Neural progenitor cell (in vitro differentiated cells): Measurements from ENCODE around the gene PRKAG2. TPM values are rescaled to one million over a fixed set of nuclear protein-coding genes. Genes with fewer than 3 reads are reported as not detected.

Experiments used
- DNase-seq: peaks from one replicate; pipeline ENCODE4 v3.0.0-alpha.2; 2016; ENCODE audit warnings: low spot score
- H2AFZ ChIP-seq: fragments of 200-600 bp; sonication (generic); replicated peaks from 2 replicates; pipeline ENCODE4 v1.6.1; 2016; ENCODE audit warnings: antibody characterized with exemption
- H3F3A ChIP-seq: fragments of 200-600 bp; sonication (generic); 2 replicates; pipeline ENCODE4 v1.6.1; 2016; ENCODE audit warnings: antibody characterized with exemption, low read depth
- H3K27ac ChIP-seq: fragments of 200-600 bp; sonication (generic); 2 replicates; pipeline ENCODE4 v1.5.1; 2016; ENCODE audit warnings: mild to moderate bottlenecking
- H3K27me3 ChIP-seq: fragments of 200-600 bp; sonication (generic); 2 replicates; pipeline ENCODE4 v1.6.1; 2016; ENCODE audit warnings: mild to moderate bottlenecking, moderate library complexity
- H3K36me3 ChIP-seq: fragments of 200-600 bp; sonication (generic); 2 replicates; pipeline ENCODE4 v1.5.1; 2016
- H3K4me1 ChIP-seq: fragments of 200-600 bp; sonication (generic); 2 replicates; pipeline ENCODE4 v1.6.1; 2016; ENCODE audit warnings: mixed run types
- H3K4me2 ChIP-seq: fragments of 200-600 bp; sonication (generic); 2 replicates; pipeline ENCODE4 v1.6.1; 2016
- H3K4me3 ChIP-seq: fragments of 200-600 bp; sonication (generic); 2 replicates; pipeline ENCODE4 v1.5.1; 2016
- H3K79me2 ChIP-seq: fragments of 200-600 bp; sonication (generic); 2 replicates; pipeline ENCODE4 v1.6.1; 2016; ENCODE audit warnings: low read depth
- H3K9ac ChIP-seq: fragments of 200-600 bp; sonication (generic); 2 replicates; pipeline ENCODE4 v1.6.1; 2016
- H3K9me3 ChIP-seq: fragments of 200-600 bp; sonication (generic); 2 replicates; pipeline ENCODE4 v1.5.1; 2016; ENCODE audit warnings: low read depth
- H4K20me1 ChIP-seq: fragments of 200-600 bp; sonication (generic); 2 replicates; pipeline ENCODE4 v1.6.1; 2016; ENCODE audit warnings: low read depth
- H3K27ac Mint-ChIP-seq: 3 replicates; pipeline ENCODE4 v1.8.0; 2021; ENCODE audit warnings: mixed read lengths
- H3K27me3 Mint-ChIP-seq: 2 replicates; pipeline ENCODE4 v1.8.0; 2022; ENCODE audit warnings: low read depth, mild to moderate bottlenecking, inconsistent platforms, moderate library complexity, mixed read lengths; ENCODE audit not compliant: insufficient read depth
- H3K36me3 Mint-ChIP-seq: 3 replicates; pipeline ENCODE4 v1.8.0; 2021; ENCODE audit warnings: mixed read lengths
- H3K4me1 Mint-ChIP-seq: 3 replicates; pipeline ENCODE4 v1.8.0; 2021; ENCODE audit warnings: mixed read lengths
- H3K4me3 Mint-ChIP-seq: 3 replicates; pipeline ENCODE4 v1.8.0; 2021; ENCODE audit warnings: mild to moderate bottlenecking, moderate library complexity, mixed read lengths
- H3K9me3 Mint-ChIP-seq: 3 replicates; pipeline ENCODE4 v1.8.0; 2020; ENCODE audit warnings: mixed read lengths
- EZH2 ChIP-seq: fragments of 200-600 bp; sonication (generic); IDR thresholded peaks from 2 replicates; pipeline ENCODE4 v1.6.1; 2017; ENCODE audit warnings: antibody characterized with exemption, mild to moderate bottlenecking, moderate library complexity
- EZH2phosphoT487 ChIP-seq: fragments of 200-600 bp; sonication (generic); IDR thresholded peaks from 2 replicates; pipeline ENCODE4 v1.6.1; 2017; ENCODE audit warnings: antibody characterized with exemption
- total RNA-seq: library from RNA; depleted of rRNA; stranded (reverse); fragments of >200 nt; gene quantifications from 2 replicates; pipeline ENCODE4 v1.2.3, GENCODE V29; 2015; ENCODE audit warnings: low replicate concordance
- TF ChIP-seq, protein P1 (sequence below): fragments of 200-600 bp; sonication (generic); IDR thresholded peaks from 2 replicates; pipeline ENCODE4 v1.5.1; 2017; ENCODE audit warnings: antibody characterized with exemption, mild to moderate bottlenecking

PRKAG2 gene
- total RNA-seq, 1 donor from 2014 or later = 11.4 TPM

DNA sequence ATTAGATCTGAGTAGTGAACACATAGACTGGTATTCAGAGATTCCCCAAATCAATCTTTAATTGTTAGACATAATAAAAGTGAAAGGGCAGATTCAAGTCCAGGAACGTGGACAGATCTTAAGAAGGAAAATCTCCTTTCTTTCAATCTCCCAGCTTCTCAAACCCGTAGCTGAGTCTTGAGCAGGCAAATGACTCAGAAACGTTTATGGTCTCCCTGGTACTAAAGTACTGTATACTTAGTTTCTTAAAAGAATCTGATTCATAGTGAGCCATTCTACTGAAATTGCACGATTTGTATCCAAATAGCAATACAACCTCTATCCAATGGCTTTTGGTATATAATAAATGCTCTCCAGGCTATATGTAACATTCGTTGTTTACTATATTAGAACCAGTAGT lies 216.8 kb downstream of the PRKAG2 start:
- Histone ChIP-seq H4K20me1 (no peaks in the 10 kb centered on the region), H3K79me2 (no peaks in the 10 kb centered on the region), H3K27me3 (no peaks in the 10 kb centered on the region), H3K4me1 (no peaks in the 10 kb centered on the region), H3K4me3 (no peak overlapping the region), H3K9me3 (no peaks in the 10 kb centered on the region), H3K9ac (no peak overlapping the region), H2AFZ (no peak overlapping the region), H3F3A (peaks cover 4% of the 10 kb centered on the region), H3K4me2 (no peak overlapping the region), H3K36me3 (no peaks in the 10 kb centered on the region), H3K27ac (no peak overlapping the region)
- Mint-ChIP-seq H3K4me1 (peaks cover 9% of the 10 kb centered on the region), H3K27ac (no peak overlapping the region), H3K4me3 (no peak overlapping the region), H3K36me3 (no peaks in the 10 kb centered on the region), H3K9me3 (no peaks in the 10 kb centered on the region), H3K27me3 (no peaks in the 10 kb centered on the region)
- TF ChIP-seq, protein P1, sequence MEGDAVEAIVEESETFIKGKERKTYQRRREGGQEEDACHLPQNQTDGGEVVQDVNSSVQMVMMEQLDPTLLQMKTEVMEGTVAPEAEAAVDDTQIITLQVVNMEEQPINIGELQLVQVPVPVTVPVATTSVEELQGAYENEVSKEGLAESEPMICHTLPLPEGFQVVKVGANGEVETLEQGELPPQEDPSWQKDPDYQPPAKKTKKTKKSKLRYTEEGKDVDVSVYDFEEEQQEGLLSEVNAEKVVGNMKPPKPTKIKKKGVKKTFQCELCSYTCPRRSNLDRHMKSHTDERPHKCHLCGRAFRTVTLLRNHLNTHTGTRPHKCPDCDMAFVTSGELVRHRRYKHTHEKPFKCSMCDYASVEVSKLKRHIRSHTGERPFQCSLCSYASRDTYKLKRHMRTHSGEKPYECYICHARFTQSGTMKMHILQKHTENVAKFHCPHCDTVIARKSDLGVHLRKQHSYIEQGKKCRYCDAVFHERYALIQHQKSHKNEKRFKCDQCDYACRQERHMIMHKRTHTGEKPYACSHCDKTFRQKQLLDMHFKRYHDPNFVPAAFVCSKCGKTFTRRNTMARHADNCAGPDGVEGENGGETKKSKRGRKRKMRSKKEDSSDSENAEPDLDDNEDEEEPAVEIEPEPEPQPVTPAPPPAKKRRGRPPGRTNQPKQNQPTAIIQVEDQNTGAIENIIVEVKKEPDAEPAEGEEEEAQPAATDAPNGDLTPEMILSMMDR = no peak
- no peak for TF ChIP-seq EZH2
- TF ChIP-seq EZH2phosphoT487 = no peak
- no peak for DNase-seq

DNA sequence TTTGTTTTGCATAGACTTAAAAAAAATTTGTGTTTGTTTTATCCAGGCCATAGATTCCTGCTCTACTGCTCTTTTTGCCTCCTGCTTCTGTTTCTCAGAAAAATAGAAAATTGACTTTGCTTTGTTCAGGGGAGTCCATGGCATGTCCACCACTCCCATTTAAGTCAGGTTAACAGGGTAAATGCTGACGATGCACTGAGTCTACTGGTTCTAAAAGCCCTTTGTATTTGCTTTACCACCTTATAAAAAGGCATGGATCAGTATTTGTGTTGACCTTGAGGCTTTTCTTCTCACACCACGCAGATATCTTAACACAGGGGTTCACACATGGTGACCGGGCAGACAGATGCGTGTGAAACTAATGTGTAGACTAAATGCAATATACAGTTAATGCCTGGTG lies 217.7 kb downstream of the PRKAG2 start:
- DNase-seq = no peak
- Mint-ChIP-seq H3K27ac (no peak overlapping the region), H3K4me1 (peaks cover 9% of the 10 kb centered on the region), H3K36me3 (no peaks in the 10 kb centered on the region), H3K4me3 (no peak overlapping the region), H3K9me3 (no peaks in the 10 kb centered on the region), H3K27me3 (peaks cover 1% of the 10 kb centered on the region)
- TF ChIP-seq EZH2 (no peak), EZH2phosphoT487 (no peak)
- TF ChIP-seq, protein P1 = no peak
- no peak overlapping the region for H3K4me2 ChIP-seq
- H3K9me3 ChIP-seq = no peaks in the 10 kb centered on the region
- no peaks in the 10 kb centered on the region for H3K79me2 ChIP-seq
- H4K20me1 ChIP-seq = no peaks in the 10 kb centered on the region
- no peak overlapping the region for H3K4me3 ChIP-seq
- H3K9ac ChIP-seq = no peak overlapping the region
- no peak overlapping the region for H3K27ac ChIP-seq
- H2AFZ ChIP-seq = no peak overlapping the region
- H3K4me1 ChIP-seq = no peaks in the 10 kb centered on the region
- no peaks in the 10 kb centered on the region for H3K36me3 ChIP-seq
- H3F3A ChIP-seq = peaks cover 4% of the 10 kb centered on the region
- no peaks in the 10 kb centered on the region for H3K27me3 ChIP-seq

DNA sequence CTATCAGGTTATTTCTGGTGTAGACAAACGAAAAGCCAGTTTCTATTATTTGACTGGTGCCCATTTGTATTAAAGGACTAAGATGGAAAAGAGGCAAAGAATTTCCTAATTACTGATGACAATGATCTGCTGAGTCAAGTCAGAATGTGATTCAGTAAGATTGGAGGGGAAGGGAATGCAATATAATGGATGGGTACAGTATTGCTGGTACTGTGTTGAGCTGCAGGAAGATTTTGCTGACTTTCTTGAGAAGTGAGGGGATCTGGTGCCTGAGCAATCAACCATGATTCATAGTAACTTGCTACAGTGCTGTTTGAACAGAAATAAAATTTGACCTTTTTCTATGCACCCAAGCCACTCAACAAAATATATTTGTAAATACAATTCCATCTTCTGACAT lies 218.1 kb downstream of the PRKAG2 start:
- Histone ChIP-seq H3K9me3 (no peaks in the 10 kb centered on the region), H3K27ac (no peak overlapping the region), H3K36me3 (no peaks in the 10 kb centered on the region), H3K4me2 (no peak overlapping the region), H3K27me3 (no peaks in the 10 kb centered on the region), H3K79me2 (no peaks in the 10 kb centered on the region), H3K4me3 (no peak overlapping the region), H2AFZ (no peak overlapping the region), H3F3A (peaks cover 4% of the 10 kb centered on the region), H3K9ac (no peak overlapping the region), H3K4me1 (no peaks in the 10 kb centered on the region), H4K20me1 (no peaks in the 10 kb centered on the region)
- TF ChIP-seq EZH2phosphoT487 (no peak), EZH2 (no peak)
- TF ChIP-seq, protein P1 = no peak
- DNase-seq = no peak
- H3K27ac Mint-ChIP-seq = no peak overlapping the region
- peaks cover 2% of the 10 kb centered on the region for H3K27me3 Mint-ChIP-seq
- H3K4me3 Mint-ChIP-seq = no peak overlapping the region
- H3K9me3 Mint-ChIP-seq = no peaks in the 10 kb centered on the region
- no peaks in the 10 kb centered on the region for H3K36me3 Mint-ChIP-seq
- H3K4me1 Mint-ChIP-seq = peaks cover 9% of the 10 kb centered on the region

DNA sequence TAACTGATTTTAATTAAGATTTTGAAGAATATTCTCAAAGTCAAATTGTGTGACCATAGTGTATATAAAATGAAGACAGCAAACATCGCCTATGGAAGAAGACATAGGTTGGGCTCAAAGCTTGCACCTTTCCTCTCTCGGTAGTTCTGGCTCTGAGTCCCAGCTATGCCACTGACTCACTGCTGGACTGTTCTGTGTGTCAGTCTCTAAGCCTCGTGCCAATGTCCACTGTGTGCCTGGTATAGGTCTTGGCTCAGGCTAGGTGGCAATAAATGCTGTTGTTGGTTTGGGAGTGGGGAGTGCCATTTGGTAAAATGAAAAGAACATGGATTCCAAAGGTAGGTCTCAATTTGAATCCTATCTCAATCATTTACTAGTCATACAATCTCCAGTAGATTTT lies 219.7 kb downstream of the PRKAG2 start:
- no peaks in the 10 kb centered on the region for H3K36me3 Mint-ChIP-seq

More for the DNA sequence above, 219.7 kb downstream of the PRKAG2 start:
- Histone ChIP-seq H3K27ac (no peak overlapping the region), H4K20me1 (no peaks in the 10 kb centered on the region), H3F3A (peaks cover 3% of the 10 kb centered on the region), H2AFZ (no peak overlapping the region), H3K4me1 (no peaks in the 10 kb centered on the region), H3K9ac (no peak overlapping the region), H3K79me2 (no peaks in the 10 kb centered on the region), H3K9me3 (no peaks in the 10 kb centered on the region), H3K4me3 (no peak overlapping the region), H3K27me3 (no peaks in the 10 kb centered on the region), H3K36me3 (no peaks in the 10 kb centered on the region), H3K4me2 (no peak overlapping the region)
- no peak overlapping the region for H3K27ac Mint-ChIP-seq
- no peak overlapping the region for H3K4me3 Mint-ChIP-seq
- no peak for TF ChIP-seq EZH2phosphoT487
- no peak for TF ChIP-seq EZH2
- TF ChIP-seq, protein P1 = no peak
- H3K9me3 Mint-ChIP-seq = no peaks in the 10 kb centered on the region
- no peak for DNase-seq
- H3K27me3 Mint-ChIP-seq = peaks cover 2% of the 10 kb centered on the region
- H3K4me1 Mint-ChIP-seq = peaks cover 5% of the 10 kb centered on the region
